LNCaP clone FGC (cell line): ENCODE results near the gene OPN1MW3.
"Not testable (repeated sequence)": the region's sequence is repeated elsewhere in the genome, so short reads cannot be mapped to it uniquely, and the experiment has no call there.

Experiments
- DNase-seq: peaks from one replicate; pipeline ENCODE4 v3.0.0-alpha.2; 2011; ENCODE audit warnings: low read depth
- H3K4me3 ChIP-seq: 2 replicates; pipeline ENCODE4 v1.5.1; 2011; ENCODE audit warnings: mild to moderate bottlenecking, low read depth, low read length, control low read depth

OPN1MW3 gene

GRCh38 chrX:154257282-154257681 lies at the start of gene OPN1MW3:
Gene OPN1MW3 (plus strand): TSS chrX:154257582. CDS start chrX:154257620, 38 bp downstream.
- H3K4me3 ChIP-seq, DNase-seq: not testable (repeated sequence)

DNA sequence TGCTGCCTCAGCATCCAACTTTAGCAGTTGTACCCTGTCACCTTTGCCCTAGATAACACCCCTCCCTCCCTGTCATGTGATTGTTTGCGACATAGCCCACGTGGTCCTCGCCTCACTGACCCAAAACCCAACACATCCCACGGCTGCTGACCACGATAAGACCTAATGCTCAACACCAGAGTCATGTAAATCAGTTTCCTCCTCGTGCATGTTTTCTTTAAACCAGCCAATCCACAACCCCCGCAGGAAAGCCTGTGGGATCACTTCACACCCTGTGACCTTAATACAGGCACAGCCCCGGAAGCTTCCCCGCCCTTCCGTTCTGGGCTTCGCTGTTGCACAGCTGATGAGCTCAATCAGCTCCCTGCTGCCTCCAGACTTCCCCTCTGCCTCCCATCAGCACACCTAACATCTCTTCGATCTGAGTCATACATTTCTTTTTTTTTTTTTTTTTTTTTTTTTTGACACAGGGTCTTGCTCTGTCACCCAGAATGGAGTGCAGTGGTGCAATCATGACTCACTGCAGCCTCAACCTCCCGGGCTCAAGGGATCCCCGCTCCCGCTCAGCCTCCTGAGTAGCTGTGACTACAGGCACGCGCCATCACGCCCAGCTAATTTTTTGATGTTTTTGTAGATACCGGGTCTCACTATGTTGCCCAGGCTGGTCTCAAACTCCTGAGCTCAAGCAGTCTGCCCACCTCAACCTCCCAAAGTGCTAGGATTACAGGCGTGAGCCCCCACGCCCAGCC lies 47.5 kb upstream of the OPN1MW3 start:
- not testable (repeated sequence) for DNase-seq, H3K4me3 ChIP-seq

GRCh38 chrX:154211057-154211456 lies 46.3 kb upstream of the OPN1MW3 start:
- not testable (repeated sequence) for DNase-seq, H3K4me3 ChIP-seq

DNA sequence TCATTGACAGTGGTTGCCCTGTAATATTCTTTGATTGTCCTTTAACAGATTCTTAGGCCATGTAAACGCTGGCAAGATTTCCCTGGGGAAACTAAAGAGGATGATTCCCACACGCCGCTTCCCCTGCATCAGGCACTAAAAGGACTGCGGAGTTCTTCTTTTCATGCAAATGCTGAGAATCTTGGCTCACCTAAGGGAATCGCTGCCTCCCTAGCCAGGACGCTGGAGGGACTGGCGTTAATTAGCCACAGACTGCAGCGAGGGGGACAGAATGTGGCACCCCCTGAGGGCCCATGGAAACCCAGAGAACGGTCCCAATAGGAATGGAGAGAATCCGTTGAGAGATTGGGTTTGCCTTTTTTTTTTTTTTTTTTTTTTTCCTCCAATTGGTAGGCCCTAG lies 45.9 kb upstream of the OPN1MW3 start:
- DNase-seq, H3K4me3 ChIP-seq: not testable (repeated sequence)

GRCh38 chrX:154219456-154219855 lies 37.9 kb upstream of the OPN1MW3 start, which contains the start of gene OPN1MW2:
Gene OPN1MW2 (plus strand): TSS chrX:154219756. CDS start chrX:154219816, 60 bp downstream.
- H3K4me3 ChIP-seq, DNase-seq: not testable (repeated sequence)

DNA sequence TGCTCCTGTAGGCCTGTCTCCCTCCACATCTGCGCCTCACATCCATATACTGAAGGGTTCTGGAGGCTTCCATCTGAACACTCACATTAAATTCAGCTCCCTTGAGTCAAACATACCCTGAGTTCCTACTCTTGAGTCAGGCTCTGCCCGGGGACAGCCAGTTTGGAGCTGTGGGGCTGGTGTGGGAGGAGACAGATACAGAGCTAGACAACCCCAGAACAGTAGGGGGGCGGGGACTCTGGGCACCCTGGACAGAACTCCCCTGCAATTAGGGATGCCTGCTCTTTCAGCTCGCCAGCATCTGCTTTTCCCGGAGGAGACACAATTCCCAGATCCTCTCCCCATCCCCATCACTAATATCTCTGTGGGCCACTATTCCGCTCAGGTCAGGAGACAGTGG lies 32.1 kb upstream of the OPN1MW3 start:
- not testable (repeated sequence) for H3K4me3 ChIP-seq, DNase-seq

DNA sequence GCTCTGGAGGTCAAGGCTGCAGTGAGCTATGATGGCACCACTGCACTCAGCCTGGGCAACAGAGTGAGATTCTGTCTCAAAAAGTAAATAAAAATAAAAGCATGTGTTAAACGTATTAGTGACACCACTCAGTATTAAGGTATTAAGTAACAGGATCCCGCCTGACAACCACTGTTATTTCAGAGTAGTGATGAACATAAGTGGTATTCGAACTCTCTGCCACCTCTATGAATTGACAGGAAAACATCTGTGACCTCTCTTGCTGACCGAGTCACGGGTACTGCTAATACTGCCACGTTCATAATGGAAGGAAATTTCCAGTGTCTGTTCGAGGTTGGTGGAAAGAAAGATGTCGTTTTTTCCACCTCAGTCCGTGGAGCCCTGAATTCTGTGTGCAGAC lies 30.7 kb upstream of the OPN1MW3 start:
- not testable (repeated sequence) for DNase-seq, H3K4me3 ChIP-seq

DNA sequence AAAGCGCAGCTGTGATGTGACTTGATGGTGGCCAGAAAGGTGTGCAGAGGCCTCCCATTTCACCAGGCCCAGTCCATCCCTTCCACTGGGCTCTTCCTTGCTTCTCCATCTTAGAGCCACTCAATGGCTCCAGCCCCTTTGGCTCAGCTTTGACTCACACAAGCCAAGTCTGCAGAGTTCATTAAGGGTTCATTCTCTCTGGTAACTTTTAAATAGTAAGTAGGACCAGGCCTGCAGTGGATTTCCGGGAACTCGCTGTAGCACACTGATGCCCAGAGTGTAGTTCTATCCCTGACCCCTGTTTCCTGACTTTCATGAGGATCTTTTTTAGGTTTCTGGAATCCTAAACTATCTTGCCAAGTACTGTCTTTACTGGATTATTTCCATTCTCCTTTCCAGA lies 25.9 kb upstream of the OPN1MW3 start:
- not testable (repeated sequence) for H3K4me3 ChIP-seq, DNase-seq

DNA sequence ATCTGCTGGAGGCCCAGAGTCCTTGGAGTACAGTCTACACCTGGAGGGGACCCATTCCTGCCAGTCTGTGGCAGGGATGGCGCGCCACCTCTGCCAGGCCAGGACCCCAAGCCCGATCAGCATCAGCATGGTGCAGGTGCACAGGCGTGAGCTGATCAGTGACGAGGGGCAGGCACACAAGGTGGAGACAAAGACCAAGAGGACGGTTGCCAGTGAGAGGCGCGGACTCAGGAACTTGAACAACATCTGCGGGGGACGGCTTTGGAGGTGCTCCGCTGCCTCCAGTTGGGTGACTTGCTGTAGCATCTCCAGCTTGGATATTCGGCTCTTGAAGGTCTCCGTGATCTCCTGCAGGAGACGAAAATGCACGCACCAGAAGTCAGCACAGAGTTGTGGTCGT lies 23.8 kb upstream of the OPN1MW3 start:
- not testable (repeated sequence) for H3K4me3 ChIP-seq, DNase-seq

DNA sequence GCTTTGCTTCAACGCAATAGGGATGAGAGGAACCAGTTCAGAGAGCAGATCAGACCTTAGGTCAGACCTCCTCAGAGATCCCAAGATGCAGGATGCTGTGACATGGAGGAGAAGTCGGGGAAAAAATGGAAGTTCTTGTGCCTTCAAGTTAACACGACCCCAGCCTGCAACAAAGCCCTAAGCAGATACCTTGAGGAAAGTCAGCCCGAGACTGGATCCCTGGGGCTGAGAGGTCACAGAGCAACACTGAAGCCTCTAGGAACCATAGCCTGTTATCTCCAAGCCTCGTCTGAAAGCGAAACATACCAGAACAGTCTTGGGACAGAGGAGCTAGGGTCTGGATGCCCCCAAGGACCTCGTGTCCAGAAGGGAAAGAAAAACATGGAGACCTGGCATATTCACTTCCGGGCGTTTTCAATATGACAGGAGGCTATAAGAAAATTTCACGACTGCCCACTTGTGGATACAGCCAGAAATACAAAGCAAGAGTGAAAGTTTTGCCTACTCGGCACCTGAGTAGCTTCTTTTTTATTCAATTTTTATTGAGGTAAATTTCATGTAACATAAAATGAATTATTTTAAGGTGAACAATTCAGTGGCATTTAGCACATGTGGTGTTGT lies 18.3 kb upstream of the OPN1MW3 start:
- H3K4me3 ChIP-seq, DNase-seq: not testable (repeated sequence)

DNA sequence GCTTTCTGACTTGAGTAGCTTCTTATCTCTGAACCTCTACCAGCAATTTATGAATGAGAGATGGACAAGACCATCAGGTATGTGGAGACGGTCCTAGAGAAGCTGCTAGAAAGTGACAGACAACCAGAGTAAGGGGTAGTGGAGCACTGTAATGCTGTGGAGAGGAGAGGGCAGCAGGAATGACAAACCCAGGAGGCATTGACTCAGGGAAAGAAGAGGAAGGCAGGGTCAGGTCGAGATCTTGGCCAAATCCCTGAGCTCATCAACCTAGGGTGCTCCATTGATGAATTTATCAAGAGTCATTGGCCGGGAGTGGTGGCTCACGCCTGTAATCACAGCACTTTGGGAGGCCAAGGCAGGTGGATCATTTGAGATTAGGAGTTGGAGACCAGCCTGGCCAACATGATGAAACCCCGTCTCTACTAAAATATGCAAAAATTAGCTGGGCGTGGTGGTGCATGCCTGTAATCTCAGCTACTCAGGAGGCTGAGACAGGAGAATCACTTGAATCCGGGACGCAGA lies 17.3 kb upstream of the OPN1MW3 start:
- not testable (repeated sequence) for DNase-seq, H3K4me3 ChIP-seq

DNA sequence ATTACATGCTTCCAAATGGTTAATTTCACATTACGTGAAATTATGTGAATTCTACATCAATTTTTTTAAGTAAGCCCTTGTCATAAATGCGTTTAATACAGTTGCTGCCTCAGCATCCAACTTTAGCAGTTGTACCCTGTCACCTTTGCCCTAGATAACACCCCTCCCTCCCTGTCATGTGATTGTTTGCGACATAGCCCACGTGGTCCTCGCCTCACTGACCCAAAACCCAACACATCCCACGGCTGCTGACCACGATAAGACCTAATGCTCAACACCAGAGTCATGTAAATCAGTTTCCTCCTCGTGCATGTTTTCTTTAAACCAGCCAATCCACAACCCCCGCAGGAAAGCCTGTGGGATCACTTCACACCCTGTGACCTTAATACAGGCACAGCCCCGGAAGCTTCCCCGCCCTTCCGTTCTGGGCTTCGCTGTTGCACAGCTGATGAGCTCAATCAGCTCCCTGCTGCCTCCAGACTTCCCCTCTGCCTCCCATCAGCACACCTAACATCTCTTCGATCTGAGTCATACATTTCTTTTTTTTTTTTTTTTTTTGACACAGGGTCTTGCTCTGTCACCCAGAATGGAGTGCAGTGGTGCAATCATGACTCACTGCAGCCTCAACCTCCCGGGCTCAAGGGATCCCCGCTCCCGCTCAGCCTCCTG lies 9.9 kb upstream of the OPN1MW3 start:
- DNase-seq, H3K4me3 ChIP-seq: not testable (repeated sequence)

- H3K4me3 ChIP-seq, DNase-seq: not testable (repeated sequence)
Observed at GRCh38 chrX:154248076-154248475, 9.3 kb upstream of the OPN1MW3 start.

DNA sequence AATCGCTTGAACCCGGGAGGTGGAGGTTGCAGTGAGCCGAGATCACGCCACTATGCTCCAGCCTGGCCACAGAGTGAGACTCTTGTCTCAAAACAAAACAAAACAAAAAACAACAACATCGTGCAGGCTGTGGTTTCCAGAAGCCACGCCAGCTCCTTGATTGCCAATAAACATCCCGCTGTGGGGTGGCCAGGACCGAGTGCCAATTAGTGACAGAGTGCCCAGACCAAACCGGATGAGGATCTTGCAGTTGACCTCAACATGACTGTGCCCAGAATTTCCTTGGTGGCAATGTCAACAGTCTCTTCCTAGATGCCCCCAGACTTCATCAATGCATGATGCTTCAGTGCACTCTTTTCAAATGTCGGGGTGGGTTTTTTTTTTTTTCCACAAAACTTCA lies 1.3 kb downstream of the OPN1MW3 start:
- DNase-seq, H3K4me3 ChIP-seq: not testable (repeated sequence)

- H3K4me3 ChIP-seq, DNase-seq: not testable (repeated sequence)
Observed at GRCh38 chrX:154263072-154263471, 5.7 kb downstream of the OPN1MW3 start.

- not testable (repeated sequence) for DNase-seq, H3K4me3 ChIP-seq
Observed at GRCh38 chrX:154269245-154269644, 11.9 kb downstream of the OPN1MW3 start.

DNA sequence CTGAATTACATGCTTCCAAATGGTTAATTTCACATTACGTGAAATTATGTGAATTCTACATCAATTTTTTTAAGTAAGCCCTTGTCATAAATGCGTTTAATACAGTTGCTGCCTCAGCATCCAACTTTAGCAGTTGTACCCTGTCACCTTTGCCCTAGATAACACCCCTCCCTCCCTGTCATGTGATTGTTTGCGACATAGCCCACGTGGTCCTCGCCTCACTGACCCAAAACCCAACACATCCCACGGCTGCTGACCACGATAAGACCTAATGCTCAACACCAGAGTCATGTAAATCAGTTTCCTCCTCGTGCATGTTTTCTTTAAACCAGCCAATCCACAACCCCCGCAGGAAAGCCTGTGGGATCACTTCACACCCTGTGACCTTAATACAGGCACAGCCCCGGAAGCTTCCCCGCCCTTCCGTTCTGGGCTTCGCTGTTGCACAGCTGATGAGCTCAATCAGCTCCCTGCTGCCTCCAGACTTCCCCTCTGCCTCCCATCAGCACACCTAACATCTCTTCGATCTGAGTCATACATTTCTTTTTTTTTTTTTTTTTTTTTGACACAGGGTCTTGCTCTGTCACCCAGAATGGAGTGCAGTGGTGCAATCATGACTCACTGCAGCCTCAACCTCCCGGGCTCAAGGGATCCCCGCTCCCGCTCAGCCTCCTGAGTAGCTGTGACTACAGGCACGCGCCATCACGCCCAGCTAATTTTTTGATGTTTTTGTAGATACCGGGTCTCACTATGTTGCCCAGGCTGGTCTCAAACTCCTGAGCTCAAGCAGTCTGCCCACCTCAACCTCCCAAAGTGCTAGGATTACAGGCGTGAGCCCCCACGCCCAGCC lies 27.3 kb downstream of the OPN1MW3 start:
- not testable (repeated sequence) for DNase-seq, H3K4me3 ChIP-seq

- not testable (repeated sequence) for DNase-seq, H3K4me3 ChIP-seq
Observed at GRCh38 chrX:154286406-154286805, 29.0 kb downstream of the OPN1MW3 start.
